B cell (primary cell): ENCODE data around the gene LRP1. TPM values are rescaled to one million over a fixed set of nuclear protein-coding genes. Genes with fewer than 3 reads are reported as not detected.

Source experiments
- ATAC-seq: fragments of 200-7000 bp; cut with Tn5 transposase; one replicate; pipeline ENCODE4 v1.10.0; 2021; ENCODE audit warnings: low read depth, mild to moderate bottlenecking, moderate number of reproducible peaks, moderate library complexity
- CTCF ChIA-PET: fragments of 350-600 bp; sonication (Branson Sonifier 250); formaldehyde crosslinking; loops from one replicate; lab custom pipeline; 2021; ENCODE audit warnings: antibody characterized with exemption, inconsistent platforms; lab: Charles Lee
- POLR2A ChIA-PET: fragments of 350-600 bp; sonication (Branson Sonifier 250); formaldehyde crosslinking; loops from one replicate; lab custom pipeline; 2021; ENCODE audit warnings: antibody characterized with exemption; lab: Charles Lee
- DNase-seq: peaks from one replicate; pipeline ENCODE4 v3.0.0; 2013
- H2AFZ ChIP-seq: 2 replicates; pipeline ENCODE4 v1.6.1; 2012; ENCODE audit warnings: mild to moderate bottlenecking, low read depth, low read length; ENCODE audit not compliant: insufficient read depth, poor library complexity, severe bottlenecking
- H3K27ac ChIP-seq, 2 donors: 1 replicate in 1 of 2; 2 replicates in 1 of 2; pipeline ENCODE4 v1.5.1; 2012 to 2013; ENCODE audit warnings: low read length in 2 of 2, mild to moderate bottlenecking in 2 of 2, moderate library complexity in 1 of 2
- H3K27me3 ChIP-seq, 4 experiments: fragments of 200-600 bp in 1 of 4; sonication (generic) in 1 of 4; replicated peaks in 1 of 4; 1 replicate in 2 of 4; 2 replicates in 2 of 4; pipeline versions ENCODE4 v1.6.1 to v1.7.0; 2013 to 2016; ENCODE audit warnings: low read length in 3 of 4, mild to moderate bottlenecking in 2 of 4, mixed read lengths in 1 of 4, moderate library complexity in 1 of 4; ENCODE audit not compliant: insufficient read depth in 4 of 4, control insufficient read depth in 3 of 4; ENCODE audit errors: control extremely low read depth in 1 of 4
- H3K36me3 ChIP-seq, 2 experiments: replicated peaks in 1 of 2; 1 replicate in 1 of 2; 2 replicates in 1 of 2; pipeline versions ENCODE4 v1.6.1 to v1.7.1; 2013; ENCODE audit warnings: low read length in 1 of 2; ENCODE audit not compliant: insufficient read depth in 2 of 2, control insufficient read depth in 1 of 2; ENCODE audit errors: control extremely low read depth in 1 of 2, extremely low read depth in 1 of 2
- H3K4me1 ChIP-seq, 2 donors: fragments of 200-600 bp in 1 of 2; sonication (generic) in 1 of 2; 1 replicate in 1 of 2; 2 replicates in 1 of 2; pipeline versions ENCODE4 v1.5.1 to v1.6.1; 2013 to 2017; ENCODE audit warnings: low read length in 2 of 2; ENCODE audit not compliant: control insufficient read depth in 2 of 2, insufficient read depth in 2 of 2
- H3K4me2 ChIP-seq: replicated peaks from 2 replicates; pipeline ENCODE3; 2012; ENCODE audit warnings: mild to moderate bottlenecking, low read depth, low read length; ENCODE audit not compliant: poor library complexity, severe bottlenecking
- H3K4me3 ChIP-seq, 5 experiments: fragments of 200-600 bp in 1 of 5; sonication (generic) in 1 of 5; 1 replicate in 3 of 5; 2 replicates in 2 of 5; pipeline versions ENCODE4 v1.5.1 to v1.7.0; 2011 to 2016; ENCODE audit warnings: low read length in 4 of 5, mild to moderate bottlenecking in 4 of 5, low read depth in 2 of 5, control low read depth in 1 of 5, moderate library complexity in 1 of 5; ENCODE audit not compliant: insufficient read depth in 1 of 5; ENCODE audit errors: control extremely low read depth in 1 of 5, extremely low read depth in 1 of 5
- H3K79me2 ChIP-seq: fragments of 200-600 bp; sonication (generic); one replicate; pipeline ENCODE4 v1.6.0; 2016; ENCODE audit warnings: low read length; ENCODE audit not compliant: control insufficient read depth, insufficient read depth
- H3K9ac ChIP-seq: fragments of 200-600 bp; sonication (generic); 2 replicates; pipeline ENCODE4 v1.6.1; 2017; ENCODE audit warnings: mild to moderate bottlenecking, low read length, moderate library complexity
- H3K9me3 ChIP-seq, 3 donors: one replicate each; pipeline versions ENCODE4 v1.6.1 to v1.7.1; 2013; ENCODE audit warnings: low read length in 2 of 3; ENCODE audit not compliant: control insufficient read depth in 2 of 3, insufficient read depth in 1 of 3; ENCODE audit errors: control extremely low read depth in 1 of 3
- H4K20me1 ChIP-seq: 2 replicates; pipeline ENCODE4 v1.6.0; 2012; ENCODE audit warnings: mild to moderate bottlenecking, low read length; ENCODE audit not compliant: insufficient read depth, control insufficient read depth, poor library complexity, severe bottlenecking
- H3K27ac Mint-ChIP-seq: one replicate; pipeline ENCODE4 v1.8.0; 2021; ENCODE audit warnings: mixed read lengths
- H3K27me3 Mint-ChIP-seq: one replicate; pipeline ENCODE4 v1.8.0; 2021; ENCODE audit warnings: mixed read lengths
- H3K4me1 Mint-ChIP-seq: one replicate; pipeline ENCODE4 v1.8.0; 2021; ENCODE audit warnings: mixed read lengths
- H3K4me3 Mint-ChIP-seq: one replicate; pipeline ENCODE4 v1.8.0; 2021; ENCODE audit warnings: mixed read lengths
- H3K9me3 Mint-ChIP-seq: one replicate; pipeline ENCODE4 v1.8.0; 2022; ENCODE audit warnings: mixed read lengths; ENCODE audit not compliant: insufficient read depth
- CTCF ChIP-seq: fragments of 200-600 bp; IDR thresholded peaks from one replicate; pipeline ENCODE4 v1.8.0; 2022; ENCODE audit warnings: antibody characterized with exemption, mild to moderate bottlenecking
- EZH2 ChIP-seq: IDR thresholded peaks from 2 replicates; pipeline ENCODE4 v1.6.1; 2012; ENCODE audit warnings: borderline replicate concordance, low read depth, mild to moderate bottlenecking, moderate library complexity, low read length; ENCODE audit not compliant: insufficient read depth, poor library complexity, severe bottlenecking
- WGBS: methylation state at CpG from one replicate; pipeline ENCODE4 v1.1.5; 2013; ENCODE audit warnings: missing lambda C conversion rate; ENCODE audit not compliant: insufficient coverage; 5-methylcytosine and 5-hydroxymethylcytosine counted together
- intact Hi-C: fragments of 100-400 bp; cut with micrococcal nuclease; formaldehyde crosslinking; loops from one replicate; pipeline ENCODE4 v1.10.0; 2022
- polyA plus RNA-seq: library from polyadenylated mRNA; depleted of rRNA; stranded (reverse); fragments of >200 nt; gene quantifications from 2 replicates; pipeline ENCODE4 v1.2.3, GENCODE V29; 2012
- total RNA-seq, 2 donors: library from RNA; stranded (reverse); fragments of 120-200 nt in 1 of 2; gene quantifications; 1 replicate in 1 of 2; 2 replicates in 1 of 2; pipeline versions ENCODE4 v1.2.3 to v1.2.4, GENCODE V29; 2013 to 2022

LRP1 gene
- total and polyA plus RNA-seq, 2 donors (not counting 1 experiment from before 2014, with no cell fraction given) = 2.0 to 4.1 TPM

- H3K79me2 ChIP-seq = peaks cover 33% of the 10 kb centered on the region
- H3K4me1 Mint-ChIP-seq = peaks cover 24% of the 10 kb centered on the region
- H3K4me2 ChIP-seq = peak within 1 kb of the TSS; percentile 85
- H3K36me3 ChIP-seq = no peaks in the 10 kb centered on the region
- H3K9me3 Mint-ChIP-seq = no peaks in the 10 kb centered on the region
- peak; percentile 97 for ATAC-seq
- H3K27ac Mint-ChIP-seq = peak within 1 kb of the TSS; percentile 84
- no peaks in the 10 kb centered on the region for H3K9me3 ChIP-seq
- H3K4me1 ChIP-seq = peaks cover 7 to 18% of the 10 kb centered on the region in 2 donors
- H3K27me3 ChIP-seq = no peaks in the 10 kb centered on the region
- peak; percentile 99 for DNase-seq
- peak within 1 kb of the TSS; percentile 55 to 97 (median 87) for H3K4me3 ChIP-seq
- 0% methylated on average over 23 of the region's 39 CpGs for WGBS
- peaks cover 6% of the 10 kb centered on the region for H4K20me1 ChIP-seq
- TF ChIP-seq CTCF = no peak
- no peak for TF ChIP-seq EZH2
- H2AFZ ChIP-seq = peak within 1 kb of the TSS; percentile 85
- peak within 1 kb of the TSS; percentile 89 for H3K4me3 Mint-ChIP-seq
- CTCF ChIA-PET = interaction anchor here (1.0 to 20.9 kb wide), 11 partner anchors 9 to 321 kb away, joined by 3 to 420 read pairs (median 7); partner anchors contain the start of genes NAB2 and STAT6
- intact Hi-C loops = loop anchor here (1.0 to 10.0 kb wide), 7 partner anchors 9 to 924 kb away; partner anchors contain the start of genes MYL6, MYL6B, SHMT2 and STAT6
- H3K27ac ChIP-seq = peak within 1 kb of the TSS; percentile 75 to 89
- POLR2A ChIA-PET = interaction anchor here (0.7 to 3.2 kb wide), 7 partner anchors 9 to 390 kb away, joined by 4 to 57 read pairs (median 6); partner anchors contain the start of genes NAB2, PTGES3 and STAT6
- H3K9ac ChIP-seq = peak within 1 kb of the TSS; percentile 81
- H3K27me3 Mint-ChIP-seq = no peaks in the 10 kb centered on the region
These were observed 49.5 kb upstream of the LRP1 start, which contains the start of gene NEMP1 for GRCh38 chr12:57078519-57079404. Gene NEMP1 (minus strand): TSS chr12:57078791. CDS start chr12:57078745, 46 bp downstream.
